Heart left ventricle (tissue), 16 donors: ENCODE results near the gene SSR2. TPM values are rescaled to one million over a fixed set of nuclear protein-coding genes. Genes with fewer than 3 reads are reported as not detected.

Experiments
- ATAC-seq, 4 donors: fragments of 200-7000 bp; cut with Tn5 transposase; one replicate each; pipeline ENCODE4 v1.9.1; 2020 to 2022; ENCODE audit warnings: moderate library complexity in 4 of 4, mild to moderate bottlenecking in 3 of 4, moderate number of reproducible peaks in 1 of 4
- DNase-seq, 5 donors: peaks; one replicate each; pipeline ENCODE4 v3.0.0-alpha.2; 2020
- H3K27ac ChIP-seq, 12 donors: fragments of 200-600 bp; sonication (generic) in 4 of 12; one replicate each; pipeline versions ENCODE4 v1.5.0 to v1.8.0; 2016 to 2022; ENCODE audit warnings: mild to moderate bottlenecking in 2 of 12
- H3K27me3 ChIP-seq, 9 donors: fragments of 200-600 bp; sonication (generic) in 2 of 9; one replicate each; pipeline versions ENCODE4 v1.5.1 to v1.8.0; 2016 to 2022; ENCODE audit warnings: mild to moderate bottlenecking in 3 of 9
- H3K36me3 ChIP-seq, 9 donors: fragments of 200-600 bp; sonication (generic) in 2 of 9; one replicate each; pipeline versions ENCODE4 v1.5.0 to v1.8.0; 2018 to 2022; ENCODE audit warnings: mild to moderate bottlenecking in 2 of 9
- H3K4me1 ChIP-seq, 12 donors: fragments of 200-600 bp; sonication (generic) in 4 of 12; one replicate each; pipeline versions ENCODE4 v1.5.0 to v1.8.0; 2016 to 2022; ENCODE audit warnings: mild to moderate bottlenecking in 3 of 12
- H3K4me3 ChIP-seq, 12 donors: fragments of 200-600 bp; sonication (generic) in 4 of 12; one replicate each; pipeline versions ENCODE4 v1.5.0 to v1.8.0; 2017 to 2022; ENCODE audit warnings: mild to moderate bottlenecking in 9 of 12, moderate library complexity in 4 of 12
- H3K9me3 ChIP-seq, 12 donors: fragments of 200-600 bp; sonication (generic) in 4 of 12; one replicate each; pipeline versions ENCODE4 v1.5.0 to v1.8.0; 2016 to 2022; ENCODE audit warnings: mild to moderate bottlenecking in 1 of 12
- POLR2A ChIP-seq, 2 donors: fragments of 450-650 bp; IDR thresholded peaks; one replicate each; pipeline ENCODE4 v1.6.1; 2017; ENCODE audit warnings: antibody characterized with exemption in 2 of 2, mild to moderate bottlenecking in 2 of 2, moderate library complexity in 2 of 2
- WGBS, 4 donors: extraction: QIAGEN DNeasy Blood & Tissue Kit in 2 of 4; methylation state at CpG; one replicate each; pipeline versions ENCODE4 v1.1.5 to v1.1.7; 2013 to 2018; 5-methylcytosine and 5-hydroxymethylcytosine counted together
- intact Hi-C, 10 donors: fragments of 100-400 bp; cut with DNase I; formaldehyde crosslinking; loops; one replicate each; pipeline versions ENCODE4 v1.11.1 to v1.14.2; 2022
- polyA plus RNA-seq, 2 donors: library from polyadenylated mRNA; stranded (reverse); fragments of 200-250 nt; gene quantifications; one replicate each; pipeline ENCODE4 v1.2.3, GENCODE V29; 2013
- total RNA-seq, 9 donors: library from RNA; depleted of rRNA in 2 of 9; stranded (reverse); fragments of >200 nt in 2 of 9; fragmentation: NEBNext Ultra II Directional in 3 of 9; extraction: Animal tissue kit (Norgen Biotek cat#: 25700) in 3 of 9; gene quantifications; one replicate each; pipeline versions ENCODE4 v1.1.0 to v1.2.4, GENCODE V29; 2016 to 2023
- TF ChIP-seq, protein P1 (sequence below), 12 donors: fragments of 200-600 bp; sonication (generic) in 4 of 12; IDR thresholded peaks; one replicate each; pipeline versions ENCODE4 v1.5.0 to v1.8.0; 2018 to 2022; ENCODE audit warnings: antibody characterized with exemption in 12 of 12, mild to moderate bottlenecking in 5 of 12
- donor health status: ischemic (EF 13 %, LVEDD 7.1; RV severe dilation, severe dysfunction).
- donor health status: healthy with polysubstance abuse.
- donor health status: DM: no; HTN: yes; CAD: no.
- donor health status: DM: no; HTN: no; CAD: no.
- donor health status: ischemic (EF 25% LVEDD 6.9; RV normal size, moderate dysfunction).
- donor health status: ischemic (EF 25% LVEDD 5.7; RV mildly dilated, moderate dysfunction).
- donor health status: healthy.
- donor health status: DM: yes; HTN: yes; CAD: no.
- donor health status: ischemic (EF 35%, LVEDD 5.7; RV mildly dilated, moderate dysfunction).
- donor health status: nonischemic (EF 11% LVEDD 7.7; RV severe dilation, severe dysfunction).
- donor health status: DM: yes; HTN: yes; CAD: no.
- donor health status: PGD.
- donor health status: ischemic (EF 29% LVEDD 5.4; RV normal size, mild dysfunction).
- donor health status: nonischemic (EF 23%, LVEDD 6.1; RV moderate dilation, normal function).

The SSR2 gene
- total and polyA plus RNA-seq, 11 donors: 63.9 to 282 (median 81.2) TPM

DNA sequence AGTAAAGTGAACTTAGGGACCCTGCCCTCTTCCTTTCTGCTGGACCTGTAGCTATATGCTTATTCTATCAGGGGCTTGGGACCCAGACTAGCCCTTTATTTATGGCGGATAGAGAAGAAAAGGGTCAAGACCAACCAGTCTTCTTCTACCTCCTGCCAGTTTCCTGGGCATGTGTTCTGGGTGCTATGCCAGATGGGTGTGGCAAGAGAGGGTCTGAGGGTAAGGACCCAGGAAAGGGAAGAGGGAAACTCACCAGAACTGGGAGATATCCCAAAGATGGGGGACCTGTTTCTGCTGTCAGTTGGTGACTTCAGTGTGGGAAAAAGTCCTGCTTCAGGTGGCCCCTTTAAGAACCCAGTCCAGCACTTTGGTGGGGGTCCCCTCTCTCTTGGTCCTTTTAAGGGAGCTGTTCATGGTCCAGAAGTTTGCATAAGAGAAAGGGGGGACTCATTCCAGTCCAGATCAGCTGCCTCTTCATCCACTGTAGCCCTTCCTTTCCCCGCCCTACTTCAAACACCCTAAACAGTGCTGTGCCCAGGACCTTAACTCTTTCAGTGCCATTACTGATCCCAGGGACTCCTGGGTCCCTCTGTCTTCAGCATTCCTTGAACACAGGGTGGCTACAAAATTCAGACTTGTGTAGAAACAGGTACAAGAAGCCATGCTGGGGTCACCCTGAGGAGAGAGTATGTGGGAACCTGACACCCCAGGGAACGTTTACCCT is 18.4 kb downstream of the SSR2 start:
- intact Hi-C loops: no loop called here
- WGBS, 4 donors: 74 to 83% (median 81%) methylated on average over 3 of the region's 3 CpGs
- no peak overlapping the region for H3K27ac ChIP-seq
- H3K4me3 ChIP-seq: no peak overlapping the region
- DNase-seq: no peak
- TF ChIP-seq, protein P1, sequence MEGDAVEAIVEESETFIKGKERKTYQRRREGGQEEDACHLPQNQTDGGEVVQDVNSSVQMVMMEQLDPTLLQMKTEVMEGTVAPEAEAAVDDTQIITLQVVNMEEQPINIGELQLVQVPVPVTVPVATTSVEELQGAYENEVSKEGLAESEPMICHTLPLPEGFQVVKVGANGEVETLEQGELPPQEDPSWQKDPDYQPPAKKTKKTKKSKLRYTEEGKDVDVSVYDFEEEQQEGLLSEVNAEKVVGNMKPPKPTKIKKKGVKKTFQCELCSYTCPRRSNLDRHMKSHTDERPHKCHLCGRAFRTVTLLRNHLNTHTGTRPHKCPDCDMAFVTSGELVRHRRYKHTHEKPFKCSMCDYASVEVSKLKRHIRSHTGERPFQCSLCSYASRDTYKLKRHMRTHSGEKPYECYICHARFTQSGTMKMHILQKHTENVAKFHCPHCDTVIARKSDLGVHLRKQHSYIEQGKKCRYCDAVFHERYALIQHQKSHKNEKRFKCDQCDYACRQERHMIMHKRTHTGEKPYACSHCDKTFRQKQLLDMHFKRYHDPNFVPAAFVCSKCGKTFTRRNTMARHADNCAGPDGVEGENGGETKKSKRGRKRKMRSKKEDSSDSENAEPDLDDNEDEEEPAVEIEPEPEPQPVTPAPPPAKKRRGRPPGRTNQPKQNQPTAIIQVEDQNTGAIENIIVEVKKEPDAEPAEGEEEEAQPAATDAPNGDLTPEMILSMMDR (IDR thresholded peaks at IDR 0.05): no peak
- TF ChIP-seq POLR2A (IDR thresholded peaks at IDR 0.05): no peak
- H3K27me3 ChIP-seq: no peaks in the 10 kb centered on the region
- H3K4me1 ChIP-seq: peaks cover 0 to 12% (median 0%) of the 10 kb centered on the region in 12 donors
- ATAC-seq: peak in 1 of 4 donors; percentile 18
- peaks cover 0 to 13% (median 0%) of the 10 kb centered on the region in 9 donors for H3K36me3 ChIP-seq
- H3K9me3 ChIP-seq: no peaks in the 10 kb centered on the region

DNA sequence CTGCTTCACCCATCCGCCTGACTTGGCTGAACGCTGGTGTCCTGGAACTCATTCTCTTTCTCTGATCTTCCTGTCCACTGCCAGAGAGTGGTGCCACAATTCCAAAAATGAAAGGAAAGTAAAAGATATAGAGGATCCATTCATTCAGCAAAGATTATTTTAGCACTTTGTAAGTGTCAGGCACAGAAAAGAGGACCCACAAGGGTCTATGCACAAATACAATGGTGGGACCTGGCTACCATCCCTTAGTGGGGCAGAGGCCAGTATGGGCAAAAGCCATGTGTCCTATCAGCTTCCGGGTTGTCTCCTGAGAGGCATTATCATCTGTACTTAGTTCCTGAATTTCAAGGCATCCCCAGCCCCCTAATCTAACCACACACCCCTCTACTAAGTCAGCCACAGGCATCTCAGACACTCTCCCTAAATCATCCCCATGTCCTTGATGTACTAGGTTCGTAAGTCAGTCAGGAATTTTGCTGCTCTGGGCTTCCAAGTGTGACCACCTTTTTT is 19.0 kb downstream of the SSR2 start:
- no peak overlapping the region for H3K4me3 ChIP-seq
- H3K36me3 ChIP-seq: peaks cover 0 to 8% (median 0%) of the 10 kb centered on the region in 9 donors
- intact Hi-C loops: no loop called here
- H3K27me3 ChIP-seq: no peaks in the 10 kb centered on the region
- DNase-seq (no peak), ATAC-seq (peak in 2 of 4 donors; percentile 27 to 47)
- peaks cover 0 to 12% (median 0%) of the 10 kb centered on the region in 12 donors for H3K4me1 ChIP-seq
- WGBS, 4 donors: 52 to 62% (median 56%) methylated on average over 4 of the region's 4 CpGs
- TF ChIP-seq POLR2A (IDR thresholded peaks at IDR 0.05): no peak
- TF ChIP-seq, protein P1 (IDR thresholded peaks at IDR 0.05): peak in 1 of 12 donors; percentile 19
- no peak overlapping the region for H3K27ac ChIP-seq
- H3K9me3 ChIP-seq: no peaks in the 10 kb centered on the region

DNA sequence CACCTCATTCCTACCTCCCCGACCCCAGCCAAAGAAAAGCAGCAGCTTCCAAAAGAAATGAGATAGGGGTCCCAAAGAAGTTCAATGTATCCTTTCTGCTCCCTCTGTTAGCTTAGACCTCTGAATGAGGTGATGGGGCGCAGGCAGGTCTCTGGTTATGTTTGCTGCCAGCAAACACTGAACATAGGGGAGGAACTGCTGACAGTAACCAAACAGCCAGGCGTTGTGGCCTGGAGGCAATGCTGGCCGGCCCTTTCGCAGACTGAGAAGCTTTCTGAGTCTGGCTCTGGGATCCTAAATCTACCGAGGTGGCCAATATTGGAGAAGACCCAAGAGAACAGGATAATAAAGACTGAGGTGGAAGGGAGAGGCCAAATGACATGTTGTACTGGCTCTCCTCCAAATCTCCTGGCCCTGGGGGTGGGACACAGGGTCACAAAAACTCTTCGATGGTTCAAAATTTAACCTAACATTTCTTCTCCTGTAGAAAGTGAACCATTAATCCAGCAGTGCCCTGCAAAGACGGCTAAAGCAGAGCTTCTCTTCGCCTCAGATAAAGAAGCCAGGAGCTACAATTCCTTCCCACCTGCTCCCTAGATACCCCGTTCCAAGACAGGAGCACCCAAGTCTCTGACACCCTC is 19.6 kb downstream of the SSR2 start:
- no peaks in the 10 kb centered on the region for H3K9me3 ChIP-seq
- H3K27ac ChIP-seq: no peak overlapping the region
- 65 to 68% (median 67%) methylated on average over 10 of the region's 10 CpGs for WGBS, 4 donors
- intact Hi-C loops: no loop called here
- peak in 1 of 4 donors; percentile 29 for ATAC-seq
- H3K4me3 ChIP-seq: no peak overlapping the region
- H3K4me1 ChIP-seq: peaks cover 0 to 15% (median 1%) of the 10 kb centered on the region in 12 donors
- TF ChIP-seq POLR2A (IDR thresholded peaks at IDR 0.05): no peak
- TF ChIP-seq, protein P1 (IDR thresholded peaks at IDR 0.05): no peak
- no peak for DNase-seq
- H3K36me3 ChIP-seq: peaks cover 0 to 2% (median 0%) of the 10 kb centered on the region in 9 donors
- H3K27me3 ChIP-seq: no peaks in the 10 kb centered on the region

DNA sequence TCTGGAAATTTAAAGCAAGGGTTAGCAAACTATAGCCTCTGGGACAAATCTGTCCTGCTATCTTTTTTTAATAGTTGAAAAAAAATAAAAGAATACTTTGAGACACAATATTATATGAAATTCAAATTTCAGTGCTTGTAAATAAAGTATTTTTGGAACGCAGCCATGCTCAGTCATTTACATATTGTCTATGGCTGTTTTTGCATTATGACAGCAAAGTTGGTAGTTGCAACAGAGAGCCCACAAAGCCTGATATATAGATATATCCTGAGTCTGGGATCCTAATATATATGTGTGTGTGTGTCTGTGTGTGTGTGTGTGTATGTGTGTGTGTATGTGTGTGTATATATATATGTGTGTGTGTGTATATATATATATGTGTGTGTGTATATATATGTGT is 20.8 kb downstream of the SSR2 start:
- intact Hi-C loops: no loop called here
- H3K27ac ChIP-seq: no peak overlapping the region
- H3K36me3 ChIP-seq: no peaks in the 10 kb centered on the region
- ATAC-seq (no peak), DNase-seq (no peak)
- peaks cover 0 to 15% (median 5%) of the 10 kb centered on the region in 12 donors for H3K4me1 ChIP-seq
- no peaks in the 10 kb centered on the region for H3K27me3 ChIP-seq
- 88 to 94% (median 90%) methylated on average over 1 of the region's 1 CpG for WGBS, 4 donors
- H3K9me3 ChIP-seq: no peaks in the 10 kb centered on the region
- no peak overlapping the region for H3K4me3 ChIP-seq
- no peak for TF ChIP-seq POLR2A (IDR thresholded peaks at IDR 0.05)
- TF ChIP-seq, protein P1 (IDR thresholded peaks at IDR 0.05): no peak
